BJ (cell line): ENCODE measurements around the gene DLGAP1. TPM values are rescaled to one million over a fixed set of nuclear protein-coding genes. Genes with fewer than 3 reads are reported as not detected.
"Not testable (repeated sequence)": the region's sequence is repeated elsewhere in the genome, so short reads cannot be mapped to it uniquely, and the experiment has no call there.

ENCODE experiments used
- CTCF ChIA-PET: fragments of 350-600 bp; formaldehyde crosslinking; extraction: SDS; loops from one replicate; lab custom pipeline; 2021; ENCODE audit warnings: antibody characterized with exemption, inconsistent platforms; lab: Yijun Ruan, JAX
- POLR2A ChIA-PET: fragments of 300-600 bp; sonication (Branson Sonifier 250); formaldehyde crosslinking; extraction: SDS; loops from one replicate; lab custom pipeline; 2021; ENCODE audit warnings: antibody characterized with exemption; lab: Charles Lee
- DNase-seq: peaks from one replicate; pipeline ENCODE4 v3.0.0-alpha.2; 2011; ENCODE audit warnings: low read depth
- H3K27me3 ChIP-seq: 2 replicates; pipeline ENCODE4 v1.6.0; 2011; ENCODE audit warnings: low read length; ENCODE audit not compliant: control insufficient read depth, insufficient read depth
- H3K36me3 ChIP-seq: 2 replicates; pipeline ENCODE4 v1.5.1; 2011; ENCODE audit warnings: low read length; ENCODE audit not compliant: control insufficient read depth, insufficient read depth
- H3K4me3 ChIP-seq: 2 replicates; pipeline ENCODE4 v1.5.1; 2011; ENCODE audit warnings: low read depth, mild to moderate bottlenecking, control low read depth, low read length
- polyA plus RNA-seq: library from polyadenylated mRNA; depleted of rRNA; stranded (reverse); fragments of >200 nt; gene quantifications from 2 replicates; pipeline ENCODE4 v1.2.3, GENCODE V29; 2011
- TF ChIP-seq, protein P1 (sequence below): IDR thresholded peaks from 2 replicates; pipeline ENCODE4 v1.5.1; 2011; ENCODE audit warnings: low read depth, mild to moderate bottlenecking, control low read depth, inconsistent platforms, low read length, moderate library complexity; ENCODE audit not compliant: insufficient read depth

Gene DLGAP1
- polyA plus RNA-seq, 1 experiment = 0.02 TPM

DNA sequence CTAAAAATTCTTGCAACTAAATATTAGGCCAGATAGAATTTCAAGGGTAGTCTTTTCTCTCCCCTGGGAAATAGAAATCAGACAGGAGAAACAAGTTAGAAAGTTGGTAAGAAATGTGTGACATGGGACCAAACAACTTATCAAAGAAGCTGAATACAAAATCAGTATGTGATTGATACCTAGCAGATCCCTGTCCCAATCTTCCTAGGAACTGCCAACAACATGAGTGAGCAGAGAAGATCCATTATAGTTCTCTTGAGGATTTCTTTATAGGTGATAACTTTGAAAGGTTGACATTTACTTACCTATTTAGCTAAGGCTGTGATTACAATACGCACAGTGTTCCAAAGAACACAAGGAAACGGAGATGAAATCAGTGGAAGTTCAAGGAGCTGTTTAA, 162.4 kb downstream of the DLGAP1 start:
- POLR2A ChIA-PET = no interaction called here
- DNase-seq = no peak

DNA sequence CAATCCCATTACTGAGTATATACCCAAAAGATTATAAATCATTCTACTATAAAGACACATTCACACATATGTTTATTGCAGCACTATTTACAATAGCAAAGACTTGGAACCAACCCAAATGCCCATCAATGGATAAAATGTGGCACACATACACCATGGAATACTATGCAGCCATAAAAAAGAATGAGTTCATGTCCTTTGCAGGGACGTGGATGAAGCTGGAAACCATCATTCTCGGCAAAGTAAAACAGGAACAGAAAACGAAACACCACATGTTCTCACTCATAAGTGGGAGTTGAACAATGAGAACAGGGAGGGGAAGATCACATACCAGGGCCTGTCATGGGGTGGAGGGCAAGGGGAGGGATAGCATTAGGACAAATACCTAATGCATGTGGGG, 167.8 kb downstream of the DLGAP1 start:
- CTCF ChIA-PET = not testable (repeated sequence)

More for the DNA sequence above, 162.4 kb downstream of the DLGAP1 start:
- no peaks in the 10 kb centered on the region for H3K27me3 ChIP-seq
- TF ChIP-seq, protein P1, sequence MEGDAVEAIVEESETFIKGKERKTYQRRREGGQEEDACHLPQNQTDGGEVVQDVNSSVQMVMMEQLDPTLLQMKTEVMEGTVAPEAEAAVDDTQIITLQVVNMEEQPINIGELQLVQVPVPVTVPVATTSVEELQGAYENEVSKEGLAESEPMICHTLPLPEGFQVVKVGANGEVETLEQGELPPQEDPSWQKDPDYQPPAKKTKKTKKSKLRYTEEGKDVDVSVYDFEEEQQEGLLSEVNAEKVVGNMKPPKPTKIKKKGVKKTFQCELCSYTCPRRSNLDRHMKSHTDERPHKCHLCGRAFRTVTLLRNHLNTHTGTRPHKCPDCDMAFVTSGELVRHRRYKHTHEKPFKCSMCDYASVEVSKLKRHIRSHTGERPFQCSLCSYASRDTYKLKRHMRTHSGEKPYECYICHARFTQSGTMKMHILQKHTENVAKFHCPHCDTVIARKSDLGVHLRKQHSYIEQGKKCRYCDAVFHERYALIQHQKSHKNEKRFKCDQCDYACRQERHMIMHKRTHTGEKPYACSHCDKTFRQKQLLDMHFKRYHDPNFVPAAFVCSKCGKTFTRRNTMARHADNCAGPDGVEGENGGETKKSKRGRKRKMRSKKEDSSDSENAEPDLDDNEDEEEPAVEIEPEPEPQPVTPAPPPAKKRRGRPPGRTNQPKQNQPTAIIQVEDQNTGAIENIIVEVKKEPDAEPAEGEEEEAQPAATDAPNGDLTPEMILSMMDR = no peak
- CTCF ChIA-PET = no interaction called here
- H3K36me3 ChIP-seq = no peaks in the 10 kb centered on the region
- no peak overlapping the region for H3K4me3 ChIP-seq

DNA sequence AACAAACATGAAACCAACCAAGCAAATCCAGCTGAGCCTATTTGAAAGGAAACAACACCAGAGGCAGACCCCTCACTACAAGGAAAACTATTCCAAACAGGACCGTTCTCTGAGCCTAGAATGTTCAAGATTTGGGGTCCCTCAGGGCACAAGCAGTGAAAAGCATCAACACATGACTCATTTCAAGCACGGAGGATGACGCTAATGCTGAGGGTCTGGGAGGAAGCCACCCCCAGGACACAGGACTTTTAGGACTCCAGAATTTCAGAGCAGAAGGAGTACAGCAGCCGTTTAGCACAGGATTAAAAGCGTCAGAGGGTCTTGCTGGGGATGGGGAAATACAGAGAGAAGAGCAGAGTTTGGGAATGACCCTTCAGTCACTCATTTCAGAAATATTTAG, 168.9 kb downstream of the DLGAP1 start:
- Histone ChIP-seq H3K36me3 (no peaks in the 10 kb centered on the region), H3K4me3 (no peak overlapping the region), H3K27me3 (no peaks in the 10 kb centered on the region)
- TF ChIP-seq, protein P1 = no peak
- ChIA-PET POLR2A (no interaction called here), CTCF (interaction anchor here (0.9 kb wide), 1 partner anchor 42 kb away, joined by 3 read pairs; no protein-coding TSS in a partner anchor)
- no peak for DNase-seq

More for the DNA sequence above, 167.8 kb downstream of the DLGAP1 start:
- H3K27me3 ChIP-seq, POLR2A ChIA-PET, H3K36me3 ChIP-seq, DNase-seq, H3K4me3 ChIP-seq: not testable (repeated sequence)

DNA sequence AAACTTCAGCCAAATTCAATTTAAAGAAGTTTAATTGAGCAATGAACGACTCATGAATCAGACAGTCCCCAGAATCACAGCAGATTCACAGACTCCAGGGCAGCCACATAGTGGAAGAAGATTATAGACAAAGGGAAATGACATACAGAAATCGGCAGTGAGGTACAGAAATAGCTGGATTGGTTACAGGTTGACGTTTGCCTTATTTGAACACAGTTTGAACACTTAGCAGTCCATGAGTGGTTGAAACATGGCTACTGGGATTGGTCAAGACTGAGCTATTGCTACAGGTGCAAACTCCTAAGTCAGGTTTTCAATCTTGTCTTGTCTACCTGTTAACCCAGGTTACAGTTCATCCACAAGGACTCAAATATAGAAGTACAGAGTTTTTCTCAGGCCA, 169.6 kb downstream of the DLGAP1 start:
- no peak for DNase-seq
- H3K27me3 ChIP-seq = no peaks in the 10 kb centered on the region
- TF ChIP-seq, protein P1 = no peak
- no peak overlapping the region for H3K4me3 ChIP-seq
- H3K36me3 ChIP-seq = no peaks in the 10 kb centered on the region
- POLR2A ChIA-PET = no interaction called here
- CTCF ChIA-PET = interaction anchor here (0.9 kb wide), 1 partner anchor 42 kb away, joined by 3 read pairs; no protein-coding TSS in a partner anchor

DNA sequence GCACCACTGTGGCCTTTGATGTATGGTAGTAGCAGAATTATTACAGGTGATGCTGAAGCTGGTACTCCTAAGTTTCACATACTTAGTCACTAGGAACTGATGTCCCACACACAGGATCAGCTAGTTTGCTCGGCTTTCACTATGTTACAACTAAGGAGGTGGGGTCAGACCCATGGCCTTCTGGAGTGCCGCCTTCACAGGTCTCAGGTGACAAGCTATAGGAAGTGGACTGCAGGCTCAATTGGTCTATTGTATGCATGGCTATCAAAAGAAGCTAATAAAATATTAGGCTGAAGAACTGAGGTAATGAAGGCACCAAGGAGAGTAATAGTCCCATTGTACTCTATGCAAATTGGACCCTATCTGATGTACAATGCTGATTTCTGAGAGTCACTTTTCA, 170.6 kb downstream of the DLGAP1 start:
- POLR2A ChIA-PET = no interaction called here
- DNase-seq = no peak

More for the DNA sequence above, 170.6 kb downstream of the DLGAP1 start:
- H3K36me3 ChIP-seq = no peaks in the 10 kb centered on the region
- TF ChIP-seq, protein P1 = no peak
- H3K27me3 ChIP-seq = no peaks in the 10 kb centered on the region
- H3K4me3 ChIP-seq = no peak overlapping the region
- CTCF ChIA-PET = no interaction called here
